Mammary epithelial cell (primary cell): ENCODE measurements around the gene IL7R.

ENCODE experiments used
- EZH2 ChIP-seq: IDR thresholded peaks from 2 replicates; pipeline ENCODE4 v1.6.1; 2012; ENCODE audit warnings: low read length, inconsistent platforms, borderline replicate concordance
- TF ChIP-seq, protein P1 (sequence below), 2 donors: IDR thresholded peaks in 1 of 2; conservative IDR thresholded peaks in 1 of 2; 2 replicates each; pipeline ENCODE4 v1.5.1; 2011 to 2012; ENCODE audit warnings: inconsistent platforms in 2 of 2, low read length in 2 of 2, mild to moderate bottlenecking in 2 of 2, control low read depth in 1 of 2, low read depth in 1 of 2; ENCODE audit not compliant: insufficient read depth in 1 of 2; ENCODE audit errors: extremely low read depth in 1 of 2

DNA sequence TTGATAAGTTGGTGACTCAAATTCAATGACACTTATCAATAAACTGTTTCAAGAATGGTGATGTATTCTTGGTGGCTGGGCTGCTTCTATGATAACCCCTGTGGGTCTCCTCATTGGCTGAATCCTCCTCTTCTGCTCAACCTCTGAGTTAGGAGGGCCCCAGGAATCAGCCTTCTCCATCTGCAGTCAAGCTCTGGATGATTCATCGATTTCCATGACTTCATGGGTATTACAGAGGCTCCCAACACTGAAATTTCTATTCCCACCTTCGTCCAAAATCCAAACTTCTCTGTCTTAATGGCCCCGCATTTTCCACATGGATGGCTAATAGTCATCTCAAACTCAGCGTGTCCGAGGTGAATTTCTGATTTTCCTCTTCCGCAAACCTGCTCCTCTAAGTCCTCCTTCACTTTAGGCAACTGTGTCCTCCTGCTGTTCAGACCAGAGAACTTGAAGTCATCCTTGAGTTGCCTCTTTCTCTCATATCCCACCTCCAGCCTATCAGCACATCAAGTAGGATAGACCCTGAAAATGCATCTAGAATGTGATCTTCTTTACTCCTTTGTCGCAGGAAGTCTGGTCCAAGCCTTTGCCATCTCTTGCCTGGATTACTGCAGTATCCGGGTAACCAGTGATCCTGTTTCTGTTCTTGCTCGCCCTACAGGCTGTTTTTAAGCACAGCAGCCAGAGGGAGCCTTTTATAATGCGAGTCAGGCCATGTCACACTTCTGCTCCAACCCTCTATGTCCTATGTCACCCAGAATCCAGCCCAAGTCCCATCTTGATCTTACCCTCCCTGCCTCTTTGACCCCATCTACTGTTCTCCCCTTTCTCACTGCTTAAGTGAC is 41.4 kb upstream of the IL7R start:
- TF ChIP-seq, protein P1, sequence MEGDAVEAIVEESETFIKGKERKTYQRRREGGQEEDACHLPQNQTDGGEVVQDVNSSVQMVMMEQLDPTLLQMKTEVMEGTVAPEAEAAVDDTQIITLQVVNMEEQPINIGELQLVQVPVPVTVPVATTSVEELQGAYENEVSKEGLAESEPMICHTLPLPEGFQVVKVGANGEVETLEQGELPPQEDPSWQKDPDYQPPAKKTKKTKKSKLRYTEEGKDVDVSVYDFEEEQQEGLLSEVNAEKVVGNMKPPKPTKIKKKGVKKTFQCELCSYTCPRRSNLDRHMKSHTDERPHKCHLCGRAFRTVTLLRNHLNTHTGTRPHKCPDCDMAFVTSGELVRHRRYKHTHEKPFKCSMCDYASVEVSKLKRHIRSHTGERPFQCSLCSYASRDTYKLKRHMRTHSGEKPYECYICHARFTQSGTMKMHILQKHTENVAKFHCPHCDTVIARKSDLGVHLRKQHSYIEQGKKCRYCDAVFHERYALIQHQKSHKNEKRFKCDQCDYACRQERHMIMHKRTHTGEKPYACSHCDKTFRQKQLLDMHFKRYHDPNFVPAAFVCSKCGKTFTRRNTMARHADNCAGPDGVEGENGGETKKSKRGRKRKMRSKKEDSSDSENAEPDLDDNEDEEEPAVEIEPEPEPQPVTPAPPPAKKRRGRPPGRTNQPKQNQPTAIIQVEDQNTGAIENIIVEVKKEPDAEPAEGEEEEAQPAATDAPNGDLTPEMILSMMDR (conservative IDR thresholded peaks at IDR 0.05 in 1 of 2, IDR thresholded peaks at IDR 0.05 in 1 of 2; ENCODE audit: extremely low read depth in 1 of 2, insufficient read depth in 1 of 2, low read depth in 1 of 2, low read length in 2 of 2), result peak; percentile 58 to 65
- TF ChIP-seq EZH2, result no peak
